ENCODE data around the gene CCNY.

CCNY gene

DNA sequence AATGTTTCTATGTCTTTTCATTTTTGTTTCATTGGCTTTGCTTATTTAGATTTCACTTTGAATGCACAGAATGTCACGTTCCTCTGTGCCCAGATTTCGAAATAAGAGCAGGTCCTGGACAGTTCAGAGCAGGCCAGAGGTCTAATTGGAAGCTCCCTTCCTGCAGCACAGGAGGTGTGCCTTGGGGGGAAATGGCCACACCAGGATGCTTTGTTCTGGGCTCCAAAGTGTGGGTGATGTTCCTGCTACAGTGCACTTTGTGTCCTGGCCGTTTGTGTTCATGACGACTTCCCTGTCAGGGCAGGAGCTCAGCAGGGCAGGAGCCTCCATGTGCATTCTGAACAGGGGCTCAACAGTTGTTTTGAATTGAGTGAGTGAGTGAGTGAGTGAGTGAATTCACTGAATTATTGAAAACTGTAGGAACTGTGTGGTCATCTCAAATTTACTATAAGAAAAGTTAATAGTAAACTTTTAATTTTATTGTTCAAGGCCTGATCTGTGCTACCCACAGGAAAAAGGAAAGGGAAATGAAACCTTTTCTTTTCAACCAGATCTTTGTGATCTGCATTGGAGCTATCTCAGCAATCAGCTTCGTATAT, 159.3 kb downstream of the CCNY start:
- Histone ChIP-seq H3K23ac (ENCODE audit: low read length in 2 of 2) (no peak overlapping the region), H3K4me1 (ENCODE audit: control insufficient read depth, insufficient read depth, low read depth, low read length) (peaks cover 12% of the 10 kb centered on the region), H3K14ac (ENCODE audit: low read length in 2 of 2) (no peak overlapping the region), H3K9ac (ENCODE audit: low read length) (no peak overlapping the region), H3K36me3 (ENCODE audit: control insufficient read depth in 1 of 2, insufficient read depth in 2 of 2, low read depth in 1 of 2, low read length in 2 of 2) (peaks cover 5 to 10% of the 10 kb centered on the region in 2 experiments), H2AFZ (ENCODE audit: low read depth, low read length) (no peak overlapping the region), H3K27me3 (ENCODE audit: control insufficient read depth in 1 of 2, insufficient read depth in 1 of 2, low read length in 2 of 2) (no peaks in the 10 kb centered on the region), H4K91ac (ENCODE audit: low read length) (no peak overlapping the region), H2BK12ac (ENCODE audit: low read length in 2 of 2) (peak overlapping the region in 1 of 2 experiments; percentile 45), H3K18ac (ENCODE audit: low read depth in 1 of 2, low read length in 2 of 2) (peak overlapping the region in 1 of 2 experiments; percentile 38), H2BK120ac (ENCODE audit: low read depth, low read length) (no peak overlapping the region), H3K79me1 (replicated peaks; ENCODE audit: low read length, poor library complexity, severe bottlenecking) (peaks cover 41% of the 10 kb centered on the region), H4K8ac (ENCODE audit: low read length) (no peak overlapping the region), H3K4ac (ENCODE audit: low read depth in 1 of 2, low read length in 2 of 2) (no peak overlapping the region), H3K4me3 (ENCODE audit: insufficient read depth in 1 of 2, low read depth in 1 of 2, low read length in 2 of 2) (no peak overlapping the region), H2BK5ac (ENCODE audit: low read depth, low read length, poor library complexity, severe bottlenecking) (no peak overlapping the region), H2BK15ac (ENCODE audit: low read depth, poor library complexity, severe bottlenecking) (no peak overlapping the region), H3K4me2 (ENCODE audit: low read length, poor library complexity, severe bottlenecking) (no peak overlapping the region), H2AK5ac (ENCODE audit: low read length, severe bottlenecking) (no peak overlapping the region), H3K27ac (ENCODE audit: low read length, poor library complexity, severe bottlenecking) (no peak overlapping the region), H3K9me3 (ENCODE audit: control insufficient read depth, low read length) (no peaks in the 10 kb centered on the region)
- DNase-seq = peak; percentile 26
- WGBS = 54% methylated on average over 4 of the region's 5 CpGs

DNA sequence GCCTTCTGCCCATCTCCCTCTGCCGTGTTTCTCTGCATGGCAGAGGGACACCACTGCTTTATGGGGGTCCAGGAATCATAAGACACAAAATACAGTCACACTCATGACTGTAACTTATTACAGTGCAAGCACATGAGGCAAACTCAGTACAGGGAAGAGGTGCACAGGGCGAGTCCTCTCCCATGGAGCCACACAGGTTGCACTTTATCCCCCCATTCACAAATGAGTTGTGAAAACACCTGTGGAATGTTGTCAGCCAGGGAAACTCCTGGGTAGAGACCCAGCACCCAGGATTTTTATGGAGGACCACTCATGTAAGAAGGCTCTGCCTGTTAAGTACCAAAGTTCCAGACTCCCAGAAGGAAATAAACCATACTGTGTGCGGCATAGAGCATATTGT, 161.6 kb downstream of the CCNY start:
- Histone ChIP-seq H3K27me3 (ENCODE audit: control insufficient read depth in 1 of 2, insufficient read depth in 1 of 2, low read length in 2 of 2) (no peaks in the 10 kb centered on the region), H2BK12ac (ENCODE audit: low read length in 2 of 2) (no peak overlapping the region), H3K18ac (ENCODE audit: low read depth in 1 of 2, low read length in 2 of 2) (no peak overlapping the region), H3K27ac (ENCODE audit: low read length, poor library complexity, severe bottlenecking) (no peak overlapping the region), H3K9ac (ENCODE audit: low read length) (no peak overlapping the region), H3K79me1 (replicated peaks; ENCODE audit: low read length, poor library complexity, severe bottlenecking) (peaks cover 35% of the 10 kb centered on the region), H2AFZ (ENCODE audit: low read depth, low read length) (no peak overlapping the region), H3K36me3 (ENCODE audit: control insufficient read depth in 1 of 2, insufficient read depth in 2 of 2, low read depth in 1 of 2, low read length in 2 of 2) (peaks cover 3 to 5% of the 10 kb centered on the region in 2 experiments), H2BK120ac (ENCODE audit: low read depth, low read length) (no peak overlapping the region), H3K4me3 (ENCODE audit: insufficient read depth in 1 of 2, low read depth in 1 of 2, low read length in 2 of 2) (no peak overlapping the region), H3K4me1 (ENCODE audit: control insufficient read depth, insufficient read depth, low read depth, low read length) (peaks cover 9% of the 10 kb centered on the region), H2BK15ac (ENCODE audit: low read depth, poor library complexity, severe bottlenecking) (no peak overlapping the region), H3K4ac (ENCODE audit: low read depth in 1 of 2, low read length in 2 of 2) (no peak overlapping the region), H2BK5ac (ENCODE audit: low read depth, low read length, poor library complexity, severe bottlenecking) (no peak overlapping the region), H4K8ac (ENCODE audit: low read length) (peak overlapping the region; percentile 45), H2AK5ac (ENCODE audit: low read length, severe bottlenecking) (no peak overlapping the region), H3K9me3 (ENCODE audit: control insufficient read depth, low read length) (no peaks in the 10 kb centered on the region), H3K14ac (ENCODE audit: low read length in 2 of 2) (no peak overlapping the region), H3K4me2 (ENCODE audit: low read length, poor library complexity, severe bottlenecking) (no peak overlapping the region), H4K91ac (ENCODE audit: low read length) (no peak overlapping the region), H3K23ac (ENCODE audit: low read length in 2 of 2) (no peak overlapping the region)
- no peak for DNase-seq
- WGBS = 98% methylated on average over 3 of the region's 3 CpGs

DNA sequence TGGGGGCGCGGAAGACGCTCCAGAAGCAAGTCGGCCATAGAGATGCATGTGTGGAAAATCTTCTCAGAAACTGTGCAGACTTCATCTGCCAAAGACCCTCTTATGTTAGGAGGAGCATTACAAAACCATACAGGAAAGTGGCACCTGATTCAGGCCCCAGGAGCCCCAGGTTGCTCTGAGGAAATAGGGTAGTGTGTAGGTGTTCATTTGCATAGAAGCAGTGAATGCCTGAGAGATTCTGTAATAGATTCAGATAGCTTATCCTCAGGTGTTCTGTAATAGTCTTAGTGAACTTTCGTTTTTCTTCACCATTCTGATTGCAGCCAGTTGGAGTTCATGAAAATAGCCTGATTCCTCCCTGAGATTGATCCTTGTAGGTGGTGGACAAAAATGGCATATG, 162.4 kb downstream of the CCNY start:
- no peak overlapping the region for H2BK120ac ChIP-seq (ENCODE audit: low read depth, low read length)
- no peak overlapping the region for H3K4me3 ChIP-seq (ENCODE audit: insufficient read depth in 1 of 2, low read depth in 1 of 2, low read length in 2 of 2)
- WGBS = 94% methylated on average over 5 of the region's 5 CpGs
- H3K9ac ChIP-seq (ENCODE audit: low read length) = no peak overlapping the region
- H3K9me3 ChIP-seq (ENCODE audit: control insufficient read depth, low read length) = no peaks in the 10 kb centered on the region
- H3K4me1 ChIP-seq (ENCODE audit: control insufficient read depth, insufficient read depth, low read depth, low read length) = peaks cover 9% of the 10 kb centered on the region
- no peak overlapping the region for H4K8ac ChIP-seq (ENCODE audit: low read length)
- H3K36me3 ChIP-seq (ENCODE audit: control insufficient read depth in 1 of 2, insufficient read depth in 2 of 2, low read depth in 1 of 2, low read length in 2 of 2) = peaks cover 5 to 9% of the 10 kb centered on the region in 2 experiments
- H3K27ac ChIP-seq (ENCODE audit: low read length, poor library complexity, severe bottlenecking) = no peak overlapping the region
- H3K18ac ChIP-seq (ENCODE audit: low read depth in 1 of 2, low read length in 2 of 2) = no peak overlapping the region
- no peak overlapping the region for H2AK5ac ChIP-seq (ENCODE audit: low read length, severe bottlenecking)
- no peak overlapping the region for H4K91ac ChIP-seq (ENCODE audit: low read length)
- no peak for DNase-seq
- no peak overlapping the region for H3K4me2 ChIP-seq (ENCODE audit: low read length, poor library complexity, severe bottlenecking)
- no peak overlapping the region for H2BK5ac ChIP-seq (ENCODE audit: low read depth, low read length, poor library complexity, severe bottlenecking)
- no peak overlapping the region for H3K14ac ChIP-seq (ENCODE audit: low read length in 2 of 2)
- no peaks in the 10 kb centered on the region for H3K27me3 ChIP-seq (ENCODE audit: control insufficient read depth in 1 of 2, insufficient read depth in 1 of 2, low read length in 2 of 2)
- peak overlapping the region in 1 of 2 experiments; percentile 17 for H3K23ac ChIP-seq (ENCODE audit: low read length in 2 of 2)
- H2BK15ac ChIP-seq (ENCODE audit: low read depth, poor library complexity, severe bottlenecking) = no peak overlapping the region
- H3K79me1 ChIP-seq (replicated peaks; ENCODE audit: low read length, poor library complexity, severe bottlenecking) = peaks cover 35% of the 10 kb centered on the region
- no peak overlapping the region for H2AFZ ChIP-seq (ENCODE audit: low read depth, low read length)
- no peak overlapping the region for H2BK12ac ChIP-seq (ENCODE audit: low read length in 2 of 2)
- no peak overlapping the region for H3K4ac ChIP-seq (ENCODE audit: low read depth in 1 of 2, low read length in 2 of 2)

DNA sequence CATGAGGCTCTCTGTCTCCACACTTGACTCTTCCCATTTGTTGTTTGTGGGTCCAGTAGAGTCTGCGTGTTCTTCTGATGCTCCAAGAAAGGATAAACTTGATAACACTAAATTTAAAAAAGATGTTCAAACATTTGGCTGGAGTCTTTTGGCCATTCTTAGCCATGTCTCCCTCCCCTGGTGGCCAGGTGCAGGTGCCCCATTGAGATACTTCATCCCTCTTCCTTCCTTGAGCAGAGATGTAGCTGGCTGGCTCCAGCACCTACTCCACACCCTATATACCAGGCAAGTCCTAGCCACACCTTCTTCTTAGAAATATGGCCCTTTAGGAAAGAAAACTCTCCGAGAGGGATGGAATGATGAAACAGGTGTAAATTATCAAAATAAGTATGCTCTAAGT, 165.6 kb downstream of the CCNY start:
- no peaks in the 10 kb centered on the region for H3K9me3 ChIP-seq (ENCODE audit: control insufficient read depth, low read length)
- H2BK5ac ChIP-seq (ENCODE audit: low read depth, low read length, poor library complexity, severe bottlenecking) = no peak overlapping the region
- no peak for DNase-seq
- no peak overlapping the region for H3K9ac ChIP-seq (ENCODE audit: low read length)
- H3K4me3 ChIP-seq (ENCODE audit: insufficient read depth in 1 of 2, low read depth in 1 of 2, low read length in 2 of 2) = no peak overlapping the region
- no peak overlapping the region for H3K27ac ChIP-seq (ENCODE audit: low read length, poor library complexity, severe bottlenecking)
- no peak overlapping the region for H3K23ac ChIP-seq (ENCODE audit: low read length in 2 of 2)
- H3K36me3 ChIP-seq (ENCODE audit: control insufficient read depth in 1 of 2, insufficient read depth in 2 of 2, low read depth in 1 of 2, low read length in 2 of 2) = peaks cover 5 to 15% of the 10 kb centered on the region in 2 experiments
- no peak overlapping the region for H4K91ac ChIP-seq (ENCODE audit: low read length)
- no peak overlapping the region for H2BK15ac ChIP-seq (ENCODE audit: low read depth, poor library complexity, severe bottlenecking)
- H3K27me3 ChIP-seq (ENCODE audit: control insufficient read depth in 1 of 2, insufficient read depth in 1 of 2, low read length in 2 of 2) = no peaks in the 10 kb centered on the region
- no peak overlapping the region for H4K8ac ChIP-seq (ENCODE audit: low read length)
- peaks cover 39% of the 10 kb centered on the region for H3K79me1 ChIP-seq (replicated peaks; ENCODE audit: low read length, poor library complexity, severe bottlenecking)
- H3K14ac ChIP-seq (ENCODE audit: low read length in 2 of 2) = no peak overlapping the region
- H2BK12ac ChIP-seq (ENCODE audit: low read length in 2 of 2) = no peak overlapping the region
- H2AFZ ChIP-seq (ENCODE audit: low read depth, low read length) = no peak overlapping the region
- H3K4me1 ChIP-seq (ENCODE audit: control insufficient read depth, insufficient read depth, low read depth, low read length) = peaks cover 4% of the 10 kb centered on the region
- H2BK120ac ChIP-seq (ENCODE audit: low read depth, low read length) = no peak overlapping the region
- H3K4ac ChIP-seq (ENCODE audit: low read depth in 1 of 2, low read length in 2 of 2) = no peak overlapping the region
- WGBS = 100% methylated on average over 1 of the region's 2 CpGs
- H3K18ac ChIP-seq (ENCODE audit: low read depth in 1 of 2, low read length in 2 of 2) = no peak overlapping the region
- H3K4me2 ChIP-seq (ENCODE audit: low read length, poor library complexity, severe bottlenecking) = no peak overlapping the region
- H2AK5ac ChIP-seq (ENCODE audit: low read length, severe bottlenecking) = no peak overlapping the region
